Measurements from ENCODE around the gene C1orf35. TPM values are rescaled to one million over a fixed set of nuclear protein-coding genes. Genes with fewer than 3 reads are reported as not detected.

C1orf35 gene
- total RNA-seq (2021; ENCODE audit: unreplicated experiment) (24.9 TPM), Bru-seq, nascent RNA (percentile 68 among the genes with signal in this experiment), BruChase-seq, experiment 1, labeled RNA remaining after a 2-hour chase (percentile 85 among the genes with signal in this experiment), BruChase-seq, experiment 2, labeled RNA remaining after a 6-hour chase (percentile 80 among the genes with signal in this experiment)
- polyA plus RNA-seq (2012; ENCODE audit: insufficient read length), result 28.1 TPM
- long read RNA-seq, transcript C1orf35-201 (8 exons, 1,427 nt), result major isoform, 13 of 58 reads
- long read RNA-seq, partial matches to known transcripts, result 28 of 58 reads
- long read RNA-seq, other reads (novel, unspliced or antisense), result 15 of 58 reads

DNA sequence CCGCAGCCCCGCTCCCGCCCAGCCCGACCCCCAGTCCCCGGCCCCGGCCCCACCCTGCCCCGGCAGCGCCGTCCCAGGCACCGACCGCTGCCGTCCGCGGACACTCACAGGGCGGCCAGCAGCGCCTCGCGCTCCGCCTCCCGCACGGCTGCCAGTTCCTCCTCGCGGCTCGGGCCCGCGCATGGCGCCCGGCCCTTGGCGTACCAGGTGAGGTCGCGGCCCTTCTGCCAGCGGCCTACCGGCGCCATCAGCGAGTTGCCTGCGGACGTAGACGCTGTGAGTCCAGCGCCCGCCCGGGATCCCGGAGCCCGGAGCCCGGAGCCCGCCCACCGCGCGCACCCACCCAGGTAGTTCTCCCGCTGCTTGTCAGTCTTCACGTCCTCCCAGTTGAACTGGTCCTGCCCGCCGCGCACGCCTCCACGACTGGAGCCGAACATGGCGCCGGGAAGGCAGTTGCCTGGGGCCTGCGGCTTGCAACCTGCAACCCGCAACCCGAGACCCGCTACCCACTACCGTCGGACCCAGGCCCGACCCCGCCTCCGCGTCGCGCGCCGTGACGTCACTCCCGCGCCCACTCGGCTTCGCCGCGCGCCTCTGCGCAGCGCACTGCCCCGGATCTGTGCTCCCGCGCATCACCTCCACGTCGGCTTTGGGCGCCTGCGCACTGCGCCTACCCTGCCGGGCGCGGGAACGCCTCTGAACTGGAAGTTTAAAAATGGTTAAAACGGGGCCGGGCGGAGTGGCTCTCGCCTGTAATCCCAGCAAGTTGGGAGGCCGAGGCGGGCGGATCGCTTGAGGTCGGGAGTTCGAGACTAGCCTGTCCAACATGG lies at the start of gene C1orf35:
C1orf35 (minus strand) TSS at position 535 of the 830 bp plus-strand sequence; CDS start at position 437, 98 bp downstream.
- no peaks in the 10 kb centered on the region for H3K9me3 ChIP-seq (ENCODE audit: control insufficient read depth, insufficient read depth, low read depth, low read length)
- DNase-seq (ENCODE audit: low read depth, low spot score) (peak; percentile 54), ATAC-seq (peak; percentile 83)
- peak within 1 kb of the TSS; percentile 68 for H3K27ac ChIP-seq (ENCODE audit: low read length)
- TF ChIP-seq, protein P1, sequence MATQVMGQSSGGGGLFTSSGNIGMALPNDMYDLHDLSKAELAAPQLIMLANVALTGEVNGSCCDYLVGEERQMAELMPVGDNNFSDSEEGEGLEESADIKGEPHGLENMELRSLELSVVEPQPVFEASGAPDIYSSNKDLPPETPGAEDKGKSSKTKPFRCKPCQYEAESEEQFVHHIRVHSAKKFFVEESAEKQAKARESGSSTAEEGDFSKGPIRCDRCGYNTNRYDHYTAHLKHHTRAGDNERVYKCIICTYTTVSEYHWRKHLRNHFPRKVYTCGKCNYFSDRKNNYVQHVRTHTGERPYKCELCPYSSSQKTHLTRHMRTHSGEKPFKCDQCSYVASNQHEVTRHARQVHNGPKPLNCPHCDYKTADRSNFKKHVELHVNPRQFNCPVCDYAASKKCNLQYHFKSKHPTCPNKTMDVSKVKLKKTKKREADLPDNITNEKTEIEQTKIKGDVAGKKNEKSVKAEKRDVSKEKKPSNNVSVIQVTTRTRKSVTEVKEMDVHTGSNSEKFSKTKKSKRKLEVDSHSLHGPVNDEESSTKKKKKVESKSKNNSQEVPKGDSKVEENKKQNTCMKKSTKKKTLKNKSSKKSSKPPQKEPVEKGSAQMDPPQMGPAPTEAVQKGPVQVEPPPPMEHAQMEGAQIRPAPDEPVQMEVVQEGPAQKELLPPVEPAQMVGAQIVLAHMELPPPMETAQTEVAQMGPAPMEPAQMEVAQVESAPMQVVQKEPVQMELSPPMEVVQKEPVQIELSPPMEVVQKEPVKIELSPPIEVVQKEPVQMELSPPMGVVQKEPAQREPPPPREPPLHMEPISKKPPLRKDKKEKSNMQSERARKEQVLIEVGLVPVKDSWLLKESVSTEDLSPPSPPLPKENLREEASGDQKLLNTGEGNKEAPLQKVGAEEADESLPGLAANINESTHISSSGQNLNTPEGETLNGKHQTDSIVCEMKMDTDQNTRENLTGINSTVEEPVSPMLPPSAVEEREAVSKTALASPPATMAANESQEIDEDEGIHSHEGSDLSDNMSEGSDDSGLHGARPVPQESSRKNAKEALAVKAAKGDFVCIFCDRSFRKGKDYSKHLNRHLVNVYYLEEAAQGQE (IDR thresholded peaks at IDR 0.05; ENCODE audit: insufficient read depth in 1 of 2, low read depth in 2 of 2, low read length in 1 of 2), result no peak; a peak in 1 of 4 replicates
- TF ChIP-seq SIN3A (IDR thresholded peaks at IDR 0.05; ENCODE audit: borderline replicate concordance, insufficient read depth, low read depth, low read length) (no peak; the same call in 1 of the 2 replicates), TCF7L2 (IDR thresholded peaks at IDR 0.05; ENCODE audit: low read depth, low read length) (no peak), POLR2AphosphoS5 (IDR thresholded peaks at IDR 0.05; ENCODE audit: low read depth, low read length) (peak; percentile 52; the same call in 1 of the 2 replicates)
- TF ChIP-seq, protein P2, sequence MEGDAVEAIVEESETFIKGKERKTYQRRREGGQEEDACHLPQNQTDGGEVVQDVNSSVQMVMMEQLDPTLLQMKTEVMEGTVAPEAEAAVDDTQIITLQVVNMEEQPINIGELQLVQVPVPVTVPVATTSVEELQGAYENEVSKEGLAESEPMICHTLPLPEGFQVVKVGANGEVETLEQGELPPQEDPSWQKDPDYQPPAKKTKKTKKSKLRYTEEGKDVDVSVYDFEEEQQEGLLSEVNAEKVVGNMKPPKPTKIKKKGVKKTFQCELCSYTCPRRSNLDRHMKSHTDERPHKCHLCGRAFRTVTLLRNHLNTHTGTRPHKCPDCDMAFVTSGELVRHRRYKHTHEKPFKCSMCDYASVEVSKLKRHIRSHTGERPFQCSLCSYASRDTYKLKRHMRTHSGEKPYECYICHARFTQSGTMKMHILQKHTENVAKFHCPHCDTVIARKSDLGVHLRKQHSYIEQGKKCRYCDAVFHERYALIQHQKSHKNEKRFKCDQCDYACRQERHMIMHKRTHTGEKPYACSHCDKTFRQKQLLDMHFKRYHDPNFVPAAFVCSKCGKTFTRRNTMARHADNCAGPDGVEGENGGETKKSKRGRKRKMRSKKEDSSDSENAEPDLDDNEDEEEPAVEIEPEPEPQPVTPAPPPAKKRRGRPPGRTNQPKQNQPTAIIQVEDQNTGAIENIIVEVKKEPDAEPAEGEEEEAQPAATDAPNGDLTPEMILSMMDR (IDR thresholded peaks at IDR 0.05), result no peak
- in situ Hi-C loops (cut with HindIII; ENCODE audit: low pct_unique_long_range_greater_than_20kb, low sequenced_read_pairs) (no loop called here), intact Hi-C loops (cut with micrococcal nuclease; ENCODE audit: unreplicated experiment) (no loop called here)
- CTCF ChIA-PET, result interaction anchor here (0.6 kb wide), 1 partner anchor 20 kb away, joined by 5 read pairs; the partner anchor contains the start of gene ARF1
- H3K36me3 ChIP-seq (ENCODE audit: control insufficient read depth, insufficient read depth, low read length), result peaks cover 8% of the 10 kb centered on the region; the same call in 1 of the 2 replicates
- no peaks in the 10 kb centered on the region for H3K27me3 ChIP-seq (ENCODE audit: control insufficient read depth, insufficient read depth, low read length)
- peak within 1 kb of the TSS; percentile 71 to 77 for H3K4me3 ChIP-seq (ENCODE audit: low read depth in 2 of 2, low read length in 2 of 2)
- POLR2A ChIA-PET, result no interaction called here
- BruUV-seq (replicated peaks), result TSS peak; percentile 90
- H3K4me1 ChIP-seq (ENCODE audit: control insufficient read depth, insufficient read depth, low read length), result peaks cover 28% of the 10 kb centered on the region

DNA sequence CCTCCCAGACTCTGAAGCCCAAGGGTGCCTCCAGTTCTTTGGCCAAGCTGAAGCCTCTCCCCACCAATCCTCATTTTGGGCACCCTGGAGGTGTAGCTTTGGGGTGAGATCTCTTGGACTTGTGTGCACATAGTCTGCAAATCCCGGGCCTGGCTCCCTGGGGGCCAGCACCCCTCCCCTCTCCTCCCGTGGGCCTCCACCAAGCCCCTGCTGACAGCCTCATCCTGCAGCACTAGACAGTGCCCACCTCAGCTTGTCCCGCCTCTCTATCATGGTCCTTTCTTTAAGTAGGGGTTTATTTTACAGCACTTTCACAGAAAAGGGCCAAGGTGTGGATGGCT lies 49.8 kb upstream of the C1orf35 start:
- TF ChIP-seq, protein P2 (IDR thresholded peaks at IDR 0.05), result no peak
- TF ChIP-seq SIN3A (IDR thresholded peaks at IDR 0.05; ENCODE audit: borderline replicate concordance, insufficient read depth, low read depth, low read length) (no peak), POLR2AphosphoS5 (IDR thresholded peaks at IDR 0.05; ENCODE audit: low read depth, low read length) (no peak), TCF7L2 (IDR thresholded peaks at IDR 0.05; ENCODE audit: low read depth, low read length) (no peak)
- TF ChIP-seq, protein P1 (IDR thresholded peaks at IDR 0.05; ENCODE audit: insufficient read depth in 1 of 2, low read depth in 2 of 2, low read length in 1 of 2), result no peak
- in situ Hi-C loops (cut with HindIII; ENCODE audit: low pct_unique_long_range_greater_than_20kb, low sequenced_read_pairs) (no loop called here), intact Hi-C loops (cut with micrococcal nuclease; ENCODE audit: unreplicated experiment) (no loop called here)
- H3K4me1 ChIP-seq (ENCODE audit: control insufficient read depth, insufficient read depth, low read length), result peaks cover 28% of the 10 kb centered on the region
- no TSS peak for BruUV-seq (replicated peaks)
- no peaks in the 10 kb centered on the region for H3K36me3 ChIP-seq (ENCODE audit: control insufficient read depth, insufficient read depth, low read length)
- H3K4me3 ChIP-seq (ENCODE audit: low read depth in 2 of 2, low read length in 2 of 2), result no peak overlapping the region
- DNase-seq (ENCODE audit: low read depth, low spot score) (no peak), ATAC-seq (no peak)
- H3K27ac ChIP-seq (ENCODE audit: low read length), result no peak overlapping the region
- CTCF ChIA-PET, result interaction anchor here (0.6 kb wide), 1 partner anchor 22 kb away, joined by 16 read pairs; no protein-coding TSS in a partner anchor
- POLR2A ChIA-PET, result interaction anchor here (0.5 kb wide), 1 partner anchor 13 kb away, joined by 6 read pairs; the partner anchor contains the start of gene IBA57
- H3K9me3 ChIP-seq (ENCODE audit: control insufficient read depth, insufficient read depth, low read depth, low read length), result no peaks in the 10 kb centered on the region
- no peaks in the 10 kb centered on the region for H3K27me3 ChIP-seq (ENCODE audit: control insufficient read depth, insufficient read depth, low read length)
